ENCODE measurements around the gene HDGFL3. TPM values are rescaled to one million over a fixed set of nuclear protein-coding genes. Genes with fewer than 3 reads are reported as not detected.

Gene HDGFL3
- total RNA-seq, 1 donor: 27.5 TPM

DNA sequence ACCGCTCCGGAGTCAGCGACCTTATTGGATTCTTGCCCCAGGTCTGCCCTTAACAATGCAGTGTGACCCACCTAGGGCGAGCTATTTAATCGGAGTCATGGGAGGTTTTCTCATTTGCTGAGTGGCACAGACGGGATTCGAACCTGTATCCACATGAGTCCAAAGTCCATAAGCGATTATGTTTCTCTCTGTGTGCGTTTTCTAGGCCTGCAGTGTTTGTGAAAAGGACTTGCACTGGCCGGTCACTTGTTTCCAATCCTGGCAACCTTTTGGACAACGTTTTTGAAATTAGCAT, 691 bp upstream of the HDGFL3 start:
- no peak overlapping the region for H3K27ac ChIP-seq (ENCODE audit: low read depth, low read length)
- TF ChIP-seq CTCF (IDR thresholded peaks at IDR 0.05; ENCODE audit: extremely low read depth, low read depth, low read length): no peak
- peaks cover 3% of the 10 kb centered on the region for H4K20me1 ChIP-seq (ENCODE audit: insufficient read depth, low read length)
- peak overlapping the region; percentile 84 for H3K4me3 ChIP-seq (ENCODE audit: insufficient read depth, low read length)
- H3K36me3 ChIP-seq (ENCODE audit: insufficient read depth, low read length): no peaks in the 10 kb centered on the region
- H3K27me3 ChIP-seq (ENCODE audit: insufficient read depth, low read length): peaks cover 2% of the 10 kb centered on the region
- H2AFZ ChIP-seq (ENCODE audit: low read length): peak overlapping the region; percentile 74
- peaks cover 26% of the 10 kb centered on the region for H3K79me2 ChIP-seq (ENCODE audit: insufficient read depth, low read length)
- peak overlapping the region; percentile 78 for H3K4me2 ChIP-seq (ENCODE audit: insufficient read depth, low read length)
- H3K4me1 ChIP-seq (ENCODE audit: insufficient read depth, low read length): peaks cover 20% of the 10 kb centered on the region
- no peaks in the 10 kb centered on the region for H3K9me3 ChIP-seq (ENCODE audit: low read depth, low read length)
- peak; percentile 35 for DNase-seq (ENCODE audit: insufficient read length, low spot score, missing footprints)

GRCh38 chr15:83207009-83207659, 489 bp downstream of the HDGFL3 start:
- no peak for TF ChIP-seq CTCF (IDR thresholded peaks at IDR 0.05; ENCODE audit: extremely low read depth, low read depth, low read length)
- Histone ChIP-seq H3K79me2 (ENCODE audit: insufficient read depth, low read length) (peaks cover 38% of the 10 kb centered on the region), H2AFZ (ENCODE audit: low read length) (peak overlapping the region; percentile 87), H4K20me1 (ENCODE audit: insufficient read depth, low read length) (peaks cover 3% of the 10 kb centered on the region), H3K4me1 (ENCODE audit: insufficient read depth, low read length) (peaks cover 29% of the 10 kb centered on the region), H3K4me2 (ENCODE audit: insufficient read depth, low read length) (peak overlapping the region; percentile 87), H3K27ac (ENCODE audit: low read depth, low read length) (peak overlapping the region; percentile 56), H3K9me3 (ENCODE audit: low read depth, low read length) (no peaks in the 10 kb centered on the region), H3K36me3 (ENCODE audit: insufficient read depth, low read length) (no peaks in the 10 kb centered on the region), H3K4me3 (ENCODE audit: insufficient read depth, low read length) (peak overlapping the region; percentile 84), H3K27me3 (ENCODE audit: insufficient read depth, low read length) (no peaks in the 10 kb centered on the region)
- peak; percentile 94 for DNase-seq (ENCODE audit: insufficient read length, low spot score, missing footprints)

- no peak for TF ChIP-seq CTCF (IDR thresholded peaks at IDR 0.05; ENCODE audit: extremely low read depth, low read depth, low read length)
- Histone ChIP-seq H3K4me2 (ENCODE audit: insufficient read depth, low read length) (peak overlapping the region; percentile 87), H3K27ac (ENCODE audit: low read depth, low read length) (peak overlapping the region; percentile 56), H3K79me2 (ENCODE audit: insufficient read depth, low read length) (peaks cover 43% of the 10 kb centered on the region), H3K9me3 (ENCODE audit: low read depth, low read length) (no peaks in the 10 kb centered on the region), H2AFZ (ENCODE audit: low read length) (peak overlapping the region; percentile 87), H3K27me3 (ENCODE audit: insufficient read depth, low read length) (no peaks in the 10 kb centered on the region), H3K36me3 (ENCODE audit: insufficient read depth, low read length) (no peaks in the 10 kb centered on the region), H4K20me1 (ENCODE audit: insufficient read depth, low read length) (peaks cover 5% of the 10 kb centered on the region), H3K4me3 (ENCODE audit: insufficient read depth, low read length) (peak overlapping the region; percentile 84), H3K4me1 (ENCODE audit: insufficient read depth, low read length) (peaks cover 29% of the 10 kb centered on the region)
- DNase-seq (ENCODE audit: insufficient read length, low spot score, missing footprints): no peak
Observed at GRCh38 chr15:83206526-83207008, 1.1 kb downstream of the HDGFL3 start.

DNA sequence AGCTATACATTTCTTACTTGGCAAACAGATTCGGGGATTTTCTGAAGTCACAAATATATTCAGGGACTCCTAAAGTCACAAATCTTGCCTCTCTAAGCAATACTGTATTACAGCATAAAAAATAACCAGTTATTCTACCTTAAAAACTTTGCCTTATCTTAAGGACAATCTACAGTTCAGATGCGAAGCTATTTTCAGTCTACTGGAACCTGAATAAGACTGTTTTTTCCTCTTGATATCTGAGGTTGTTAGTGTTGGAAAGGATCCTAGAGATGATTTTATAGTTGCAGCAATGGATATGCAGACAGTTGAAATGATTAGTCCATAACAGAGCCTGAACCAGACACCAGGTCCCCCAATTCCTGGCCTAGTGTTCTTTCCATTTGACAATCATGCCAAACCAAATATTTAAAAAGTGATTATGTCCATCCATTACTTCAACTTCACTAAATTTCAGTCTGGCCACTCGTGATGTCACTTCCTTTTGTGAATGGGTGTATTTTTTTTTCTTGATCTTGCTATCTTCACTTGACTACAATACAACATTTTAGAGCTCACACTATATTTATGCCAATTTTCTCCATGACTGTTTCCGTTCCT, 1.8 kb downstream of the HDGFL3 start:
- peak overlapping the region; percentile 87 for H3K4me2 ChIP-seq (ENCODE audit: insufficient read depth, low read length)
- H3K27me3 ChIP-seq (ENCODE audit: insufficient read depth, low read length): no peaks in the 10 kb centered on the region
- no peaks in the 10 kb centered on the region for H3K9me3 ChIP-seq (ENCODE audit: low read depth, low read length)
- H3K27ac ChIP-seq (ENCODE audit: low read depth, low read length): peak overlapping the region; percentile 56
- peaks cover 6% of the 10 kb centered on the region for H4K20me1 ChIP-seq (ENCODE audit: insufficient read depth, low read length)
- peaks cover 31% of the 10 kb centered on the region for H3K4me1 ChIP-seq (ENCODE audit: insufficient read depth, low read length)
- peak overlapping the region; percentile 84 for H3K4me3 ChIP-seq (ENCODE audit: insufficient read depth, low read length)
- peak overlapping the region; percentile 87 for H2AFZ ChIP-seq (ENCODE audit: low read length)
- peaks cover 51% of the 10 kb centered on the region for H3K79me2 ChIP-seq (ENCODE audit: insufficient read depth, low read length)
- H3K36me3 ChIP-seq (ENCODE audit: insufficient read depth, low read length): no peaks in the 10 kb centered on the region
- DNase-seq (ENCODE audit: insufficient read length, low spot score, missing footprints): peak; percentile 78
- TF ChIP-seq CTCF (IDR thresholded peaks at IDR 0.05; ENCODE audit: extremely low read depth, low read depth, low read length): no peak
